HEK293 (cell line): ENCODE data around the gene PARD3.

ENCODE experiments used
- CTCF ChIA-PET: fragments of 350-600 bp; formaldehyde crosslinking; extraction: SDS; loops from one replicate; lab custom pipeline; 2021; ENCODE audit warnings: antibody characterized with exemption; lab: Yijun Ruan, JAX
- POLR2A ChIA-PET: fragments of 300-600 bp; formaldehyde crosslinking; extraction: SDS; loops from one replicate; lab custom pipeline; 2020; ENCODE audit warnings: antibody characterized with exemption, inconsistent platforms; lab: Yijun Ruan, JAX
- H3K27ac ChIP-seq: fragments of 200-500 bp; sonication (Bioruptor generic); 2 replicates; pipeline ENCODE4 v1.5.1; 2014; ENCODE audit warnings: low read depth, low read length, control low read depth, inconsistent platforms; ENCODE audit errors: extremely low read depth
- H3K36me3 ChIP-seq, 2 experiments: fragments of 200-500 bp in 1 of 2; sonication (Bioruptor generic) in 1 of 2; 1 replicate in 1 of 2; 2 replicates in 1 of 2; pipeline ENCODE4 v1.5.1; 2014 to 2017; ENCODE audit warnings: inconsistent platforms in 2 of 2, low read length in 2 of 2; ENCODE audit not compliant: control insufficient read depth in 2 of 2, insufficient read depth in 1 of 2
- H3K4me1 ChIP-seq: fragments of 200-500 bp; sonication (Bioruptor generic); 2 replicates; pipeline ENCODE4 v1.5.1; 2014; ENCODE audit warnings: mild to moderate bottlenecking, low read length, inconsistent platforms; ENCODE audit not compliant: control insufficient read depth, insufficient read depth
- H3K4me3 ChIP-seq: 2 replicates; pipeline ENCODE4 v1.5.1; 2011; ENCODE audit warnings: low read depth, mild to moderate bottlenecking, control low read depth, low read length, moderate library complexity
- H3K9me3 ChIP-seq: fragments of 200-500 bp; sonication (Bioruptor generic); 2 replicates; pipeline ENCODE4 v1.5.1; 2014; ENCODE audit warnings: low read depth, low read length, inconsistent platforms; ENCODE audit not compliant: control insufficient read depth, insufficient read depth
- GFI1B ChIP-seq: fragments of 450-650 bp; formaldehyde crosslinking; IDR thresholded peaks from 2 replicates; pipeline ENCODE4 v1.5.1; 2016; ENCODE audit warnings: missing biosample characterization, missing genetic modification characterization
- HOXA7 ChIP-seq: sonication (generic); formaldehyde crosslinking; IDR thresholded peaks from 2 replicates; pipeline ENCODE4 v1.8.1; 2022; ENCODE audit warnings: missing genetic modification reagents, borderline replicate concordance
- HOXC10 ChIP-seq: sonication (generic); formaldehyde crosslinking; IDR thresholded peaks from 2 replicates; pipeline ENCODE4 v1.8.1; 2023; ENCODE audit warnings: mild to moderate bottlenecking, missing genetic modification reagents
- KLF16 ChIP-seq: fragments of 450-650 bp; formaldehyde crosslinking; IDR thresholded peaks from 2 replicates; pipeline ENCODE4 v1.5.1; 2017; ENCODE audit warnings: missing biosample characterization, missing genetic modification characterization
- ZBTB21 ChIP-seq: fragments of 450-650 bp; formaldehyde crosslinking; IDR thresholded peaks from 2 replicates; pipeline ENCODE4 v1.5.1; 2017; ENCODE audit warnings: missing biosample characterization, missing genetic modification characterization
- ZNF133 ChIP-seq: fragments of 450-650 bp; formaldehyde crosslinking; IDR thresholded peaks from 2 replicates; pipeline ENCODE4 v1.5.1; 2016; ENCODE audit warnings: missing biosample characterization, missing genetic modification characterization
- ZNF155 ChIP-seq: fragments of 450-650 bp; formaldehyde crosslinking; IDR thresholded peaks from 2 replicates; pipeline ENCODE4 v1.5.1; 2016; ENCODE audit warnings: missing biosample characterization, missing genetic modification characterization
- ZNF16 ChIP-seq: fragments of 450-650 bp; formaldehyde crosslinking; IDR thresholded peaks from 2 replicates; pipeline ENCODE4 v1.5.1; 2016; ENCODE audit warnings: low read depth, missing biosample characterization, missing genetic modification characterization
- ZNF302 ChIP-seq: fragments of 450-650 bp; formaldehyde crosslinking; IDR thresholded peaks from 2 replicates; pipeline ENCODE4 v1.5.1; 2016; ENCODE audit warnings: missing biosample characterization, missing genetic modification characterization, low read depth
- ZNF416 ChIP-seq: fragments of 450-650 bp; formaldehyde crosslinking; IDR thresholded peaks from 2 replicates; pipeline ENCODE4 v1.5.1; 2016; ENCODE audit warnings: missing biosample characterization, missing genetic modification characterization
- ZNF518A ChIP-seq: fragments of 450-650 bp; formaldehyde crosslinking; conservative IDR thresholded peaks from 2 replicates; pipeline ENCODE4 v1.5.1; 2016; ENCODE audit warnings: low read depth, missing biosample characterization, missing genetic modification characterization
- ZNF544 ChIP-seq: fragments of 450-650 bp; formaldehyde crosslinking; IDR thresholded peaks from 2 replicates; pipeline ENCODE4 v1.5.0; 2017; ENCODE audit warnings: missing biosample characterization, missing genetic modification characterization
- ZNF624 ChIP-seq: fragments of 450-650 bp; formaldehyde crosslinking; IDR thresholded peaks from 2 replicates; pipeline ENCODE4 v1.5.1; 2017; ENCODE audit warnings: missing biosample characterization, missing genetic modification characterization
- ZNF664 ChIP-seq: fragments of 450-650 bp; formaldehyde crosslinking; IDR thresholded peaks from 2 replicates; pipeline ENCODE4 v1.5.1; 2016; ENCODE audit warnings: missing biosample characterization, missing genetic modification characterization
- ZNF670 ChIP-seq: fragments of 450-650 bp; formaldehyde crosslinking; IDR thresholded peaks from 2 replicates; pipeline ENCODE4 v1.5.1; 2016; ENCODE audit warnings: missing biosample characterization, missing genetic modification characterization, low read depth
- ZNF76 ChIP-seq: fragments of 450-650 bp; formaldehyde crosslinking; IDR thresholded peaks from 2 replicates; pipeline ENCODE4; 2016; ENCODE audit warnings: low read depth, missing biosample characterization, missing genetic modification characterization, borderline replicate concordance
- ZNF792 ChIP-seq: fragments of 450-650 bp; formaldehyde crosslinking; IDR thresholded peaks from 2 replicates; pipeline ENCODE4 v1.5.1; 2016; ENCODE audit warnings: missing biosample characterization, missing genetic modification characterization
- TF ChIP-seq, protein P1 (sequence below): fragments of 450-650 bp; formaldehyde crosslinking; IDR thresholded peaks from 2 replicates; pipeline ENCODE4 v1.5.1; 2016; ENCODE audit warnings: missing biosample characterization, missing genetic modification characterization

PARD3 gene

DNA sequence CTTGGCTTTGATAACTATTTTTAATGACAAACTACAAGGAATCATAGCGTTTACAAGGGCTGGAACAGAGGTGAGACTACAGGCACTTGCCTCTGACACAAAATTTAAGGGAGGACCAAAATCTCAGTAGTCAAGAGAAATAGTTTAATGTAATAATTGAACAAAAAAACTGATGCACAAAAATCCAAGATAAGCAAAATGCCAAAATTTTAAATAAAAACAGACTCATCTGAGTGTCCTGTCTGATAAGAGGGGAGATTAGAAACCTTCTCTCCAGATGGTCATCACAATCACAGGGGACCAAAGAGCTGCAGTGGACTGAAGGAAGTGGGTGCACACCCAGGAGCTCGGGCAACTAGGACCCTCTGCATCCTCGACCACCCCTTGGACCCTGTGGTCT lies 70.5 kb downstream of the PARD3 start:
- no peaks in the 10 kb centered on the region for H3K9me3 ChIP-seq
- no peak overlapping the region for H3K27ac ChIP-seq
- H3K4me1 ChIP-seq: peaks cover 11% of the 10 kb centered on the region
- POLR2A ChIA-PET: interaction anchor here (0.6 kb wide), 1 partner anchor 12 kb away, joined by 5 read pairs; no protein-coding TSS in a partner anchor
- H3K4me3 ChIP-seq: no peak overlapping the region
- CTCF ChIA-PET: no interaction called here
- TF ChIP-seq KLF16: no peak
- no peak for TF ChIP-seq GFI1B
- no peak for TF ChIP-seq ZBTB21 (tag by site-specific recombination)
- TF ChIP-seq ZNF664 (tag by site-specific recombination): peak; percentile 45
- no peak for TF ChIP-seq ZNF302 (tag by site-specific recombination)
- no peaks in the 10 kb centered on the region for H3K36me3 ChIP-seq

DNA sequence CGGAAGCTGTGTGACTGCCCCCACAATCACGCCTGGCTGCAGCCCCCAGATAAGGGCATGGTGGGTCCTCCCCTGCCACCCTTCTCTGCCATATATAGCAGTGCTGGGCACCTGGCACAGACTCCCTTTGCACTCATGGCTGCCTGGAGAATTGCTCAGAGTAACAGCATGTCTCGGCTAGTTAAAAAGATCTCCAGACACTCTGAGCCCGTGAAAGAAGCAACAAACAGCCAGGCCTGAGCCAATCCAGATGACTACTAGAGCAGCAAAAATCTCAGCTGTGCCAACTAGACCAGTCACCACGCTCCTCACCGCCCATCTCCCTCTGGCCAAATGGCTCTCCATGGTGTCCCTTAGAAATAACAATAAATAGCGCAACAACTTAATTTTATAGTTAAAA lies 71.3 kb downstream of the PARD3 start:
- POLR2A ChIA-PET: no interaction called here
- TF ChIP-seq HOXA7 (CRISPR knock-in tag): no peak
- TF ChIP-seq ZNF76 (tag by site-specific recombination): no peak
- no peak for TF ChIP-seq ZNF544 (tag by site-specific recombination)
- no peak for TF ChIP-seq ZNF416 (tag by site-specific recombination)
- no peak for TF ChIP-seq ZNF670 (tag by site-specific recombination)
- no peak for TF ChIP-seq ZNF16 (tag by site-specific recombination)
- TF ChIP-seq ZNF133 (tag by site-specific recombination): no peak
- no peak for TF ChIP-seq ZNF155 (tag by site-specific recombination)
- no peak for TF ChIP-seq HOXC10 (CRISPR knock-in tag)
- TF ChIP-seq ZNF302 (tag by site-specific recombination): no peak
- no peak for TF ChIP-seq ZNF518A (tag by site-specific recombination)
- no peak for TF ChIP-seq ZNF624
- no peak for TF ChIP-seq ZNF792 (tag by site-specific recombination)
- TF ChIP-seq, protein P1, sequence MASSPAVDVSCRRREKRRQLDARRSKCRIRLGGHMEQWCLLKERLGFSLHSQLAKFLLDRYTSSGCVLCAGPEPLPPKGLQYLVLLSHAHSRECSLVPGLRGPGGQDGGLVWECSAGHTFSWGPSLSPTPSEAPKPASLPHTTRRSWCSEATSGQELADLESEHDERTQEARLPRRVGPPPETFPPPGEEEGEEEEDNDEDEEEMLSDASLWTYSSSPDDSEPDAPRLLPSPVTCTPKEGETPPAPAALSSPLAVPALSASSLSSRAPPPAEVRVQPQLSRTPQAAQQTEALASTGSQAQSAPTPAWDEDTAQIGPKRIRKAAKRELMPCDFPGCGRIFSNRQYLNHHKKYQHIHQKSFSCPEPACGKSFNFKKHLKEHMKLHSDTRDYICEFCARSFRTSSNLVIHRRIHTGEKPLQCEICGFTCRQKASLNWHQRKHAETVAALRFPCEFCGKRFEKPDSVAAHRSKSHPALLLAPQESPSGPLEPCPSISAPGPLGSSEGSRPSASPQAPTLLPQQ (tag by site-specific recombination): no peak

More for the DNA sequence above, 71.3 kb downstream of the PARD3 start:
- no peaks in the 10 kb centered on the region for H3K9me3 ChIP-seq
- CTCF ChIA-PET: interaction anchor here (0.6 kb wide), 1 partner anchor 11 kb away, joined by 3 read pairs; no protein-coding TSS in a partner anchor
- no peak overlapping the region for H3K27ac ChIP-seq
- peaks cover 9% of the 10 kb centered on the region for H3K4me1 ChIP-seq
- no peaks in the 10 kb centered on the region for H3K36me3 ChIP-seq
- no peak overlapping the region for H3K4me3 ChIP-seq
